ENCODE measurements around the gene ALKBH6.

- no peak for TF ChIP-seq REST (IDR thresholded peaks at IDR 0.05)
- TF ChIP-seq CTCF (IDR thresholded peaks at IDR 0.05; ENCODE audit: low read depth, low read length, missing input control), result no peak
- TF ChIP-seq, protein P1, sequence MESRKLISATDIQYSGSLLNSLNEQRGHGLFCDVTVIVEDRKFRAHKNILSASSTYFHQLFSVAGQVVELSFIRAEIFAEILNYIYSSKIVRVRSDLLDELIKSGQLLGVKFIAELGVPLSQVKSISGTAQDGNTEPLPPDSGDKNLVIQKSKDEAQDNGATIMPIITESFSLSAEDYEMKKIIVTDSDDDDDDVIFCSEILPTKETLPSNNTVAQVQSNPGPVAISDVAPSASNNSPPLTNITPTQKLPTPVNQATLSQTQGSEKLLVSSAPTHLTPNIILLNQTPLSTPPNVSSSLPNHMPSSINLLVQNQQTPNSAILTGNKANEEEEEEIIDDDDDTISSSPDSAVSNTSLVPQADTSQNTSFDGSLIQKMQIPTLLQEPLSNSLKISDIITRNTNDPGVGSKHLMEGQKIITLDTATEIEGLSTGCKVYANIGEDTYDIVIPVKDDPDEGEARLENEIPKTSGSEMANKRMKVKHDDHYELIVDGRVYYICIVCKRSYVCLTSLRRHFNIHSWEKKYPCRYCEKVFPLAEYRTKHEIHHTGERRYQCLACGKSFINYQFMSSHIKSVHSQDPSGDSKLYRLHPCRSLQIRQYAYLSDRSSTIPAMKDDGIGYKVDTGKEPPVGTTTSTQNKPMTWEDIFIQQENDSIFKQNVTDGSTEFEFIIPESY (IDR thresholded peaks at IDR 0.05), result no peak
- TF ChIP-seq TAF1 (conservative IDR thresholded peaks at IDR 0.05), result no peak
- no peak for TF ChIP-seq JUND (IDR thresholded peaks at IDR 0.05)
- no peak for TF ChIP-seq RXRA (IDR thresholded peaks at IDR 0.05)
- TF ChIP-seq ATF3 (IDR thresholded peaks at IDR 0.05), result no peak
- no peak for TF ChIP-seq YY1 (IDR thresholded peaks at IDR 0.05)
- no peak for TF ChIP-seq RAD21 (IDR thresholded peaks at IDR 0.05)
- TF ChIP-seq, protein P2, sequence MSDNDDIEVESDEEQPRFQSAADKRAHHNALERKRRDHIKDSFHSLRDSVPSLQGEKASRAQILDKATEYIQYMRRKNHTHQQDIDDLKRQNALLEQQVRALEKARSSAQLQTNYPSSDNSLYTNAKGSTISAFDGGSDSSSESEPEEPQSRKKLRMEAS (IDR thresholded peaks at IDR 0.05), result no peak
- no peak for TF ChIP-seq GABPA (IDR thresholded peaks at IDR 0.05 in 1 of 2, conservative IDR thresholded peaks at IDR 0.05 in 1 of 2)
- TF ChIP-seq EGR1 (IDR thresholded peaks at IDR 0.05; ENCODE audit: low read depth in 2 of 2), result no peak
- TF ChIP-seq SP1 (IDR thresholded peaks at IDR 0.05), result no peak
Measured at GRCh38 chr19:35993923-35994598, 20.0 kb downstream of the ALKBH6 start.
